ENCODE data around the gene LOXL4.

GRCh38 chr10:98294270-98294627 is 26.3 kb upstream of the LOXL4 start:
- no peak for TF ChIP-seq CTCF (IDR thresholded peaks at IDR 0.05)
- no peak for TF ChIP-seq EZH2 (IDR thresholded peaks at IDR 0.05; ENCODE audit: borderline replicate concordance, insufficient read depth, low read depth, low read length, poor library complexity, severe bottlenecking)

All from B cell (primary cell).